GM12865 (cell line): ENCODE measurements around the gene CDKN2A.

ENCODE experiments used
- DNase-seq: peaks from one replicate; pipeline ENCODE4 v3.0.0; 2010; ENCODE audit warnings: low read depth
- H3K4me3 ChIP-seq: 2 replicates; pipeline ENCODE4 v1.5.1; 2011; ENCODE audit warnings: mild to moderate bottlenecking, low read depth, low read length, control low read depth
- TF ChIP-seq, protein P1 (sequence below): IDR thresholded peaks from 2 replicates; pipeline ENCODE4 v1.5.1; 2011; ENCODE audit warnings: low read length, control low read depth, low read depth, inconsistent platforms; ENCODE audit not compliant: insufficient read depth; ENCODE audit errors: missing control alignments

CDKN2A gene

GRCh38 chr9:21996858-21997257 lies 2.7 kb upstream of the CDKN2A start:
- no peak overlapping the region for H3K4me3 ChIP-seq
- TF ChIP-seq, protein P1, sequence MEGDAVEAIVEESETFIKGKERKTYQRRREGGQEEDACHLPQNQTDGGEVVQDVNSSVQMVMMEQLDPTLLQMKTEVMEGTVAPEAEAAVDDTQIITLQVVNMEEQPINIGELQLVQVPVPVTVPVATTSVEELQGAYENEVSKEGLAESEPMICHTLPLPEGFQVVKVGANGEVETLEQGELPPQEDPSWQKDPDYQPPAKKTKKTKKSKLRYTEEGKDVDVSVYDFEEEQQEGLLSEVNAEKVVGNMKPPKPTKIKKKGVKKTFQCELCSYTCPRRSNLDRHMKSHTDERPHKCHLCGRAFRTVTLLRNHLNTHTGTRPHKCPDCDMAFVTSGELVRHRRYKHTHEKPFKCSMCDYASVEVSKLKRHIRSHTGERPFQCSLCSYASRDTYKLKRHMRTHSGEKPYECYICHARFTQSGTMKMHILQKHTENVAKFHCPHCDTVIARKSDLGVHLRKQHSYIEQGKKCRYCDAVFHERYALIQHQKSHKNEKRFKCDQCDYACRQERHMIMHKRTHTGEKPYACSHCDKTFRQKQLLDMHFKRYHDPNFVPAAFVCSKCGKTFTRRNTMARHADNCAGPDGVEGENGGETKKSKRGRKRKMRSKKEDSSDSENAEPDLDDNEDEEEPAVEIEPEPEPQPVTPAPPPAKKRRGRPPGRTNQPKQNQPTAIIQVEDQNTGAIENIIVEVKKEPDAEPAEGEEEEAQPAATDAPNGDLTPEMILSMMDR = no peak
- no peak for DNase-seq

- TF ChIP-seq, protein P1 = no peak
- no peak for DNase-seq
- no peak overlapping the region for H3K4me3 ChIP-seq
These were observed 2.2 kb upstream of the CDKN2A start for GRCh38 chr9:21996438-21996837.

DNA sequence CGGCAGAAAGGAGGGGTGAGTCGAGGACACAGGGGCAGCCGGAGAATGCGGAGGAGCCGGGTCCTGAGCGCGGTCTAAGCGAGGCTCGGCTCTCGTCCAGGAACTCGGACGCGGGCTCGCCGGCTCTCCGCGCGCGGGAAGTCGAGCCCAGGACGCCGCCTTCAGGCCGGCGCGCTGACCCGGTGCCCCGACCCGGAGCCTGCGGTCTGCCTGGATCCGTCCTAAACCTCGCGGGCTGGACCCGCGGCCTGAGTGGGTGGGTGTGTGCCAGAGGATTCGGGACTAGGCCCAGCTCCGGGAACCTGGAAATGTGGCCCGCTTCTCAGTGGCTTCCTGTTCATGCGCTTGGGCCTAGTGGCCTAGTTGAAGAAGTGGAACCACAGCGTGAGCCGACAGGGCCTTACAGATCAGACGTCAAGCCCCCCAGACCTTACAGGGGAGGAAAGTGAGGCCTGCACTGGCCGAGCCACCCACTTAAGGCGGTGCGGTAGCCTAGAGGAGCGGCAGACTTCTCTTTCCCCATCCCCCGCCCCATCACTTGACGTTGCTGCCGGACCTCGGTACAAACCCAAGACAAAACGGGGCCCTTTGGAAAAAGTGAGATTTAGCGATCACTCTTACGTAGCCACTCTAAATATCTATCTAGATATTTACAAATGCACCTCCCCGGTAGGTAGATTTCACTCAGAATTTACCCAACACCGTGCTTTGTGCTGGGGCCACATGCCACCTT lies 1.6 kb upstream of the CDKN2A start:
- peak; percentile 51 for DNase-seq
- peak overlapping the region; percentile 76 for H3K4me3 ChIP-seq
- TF ChIP-seq, protein P1 = peak; percentile 23

DNA sequence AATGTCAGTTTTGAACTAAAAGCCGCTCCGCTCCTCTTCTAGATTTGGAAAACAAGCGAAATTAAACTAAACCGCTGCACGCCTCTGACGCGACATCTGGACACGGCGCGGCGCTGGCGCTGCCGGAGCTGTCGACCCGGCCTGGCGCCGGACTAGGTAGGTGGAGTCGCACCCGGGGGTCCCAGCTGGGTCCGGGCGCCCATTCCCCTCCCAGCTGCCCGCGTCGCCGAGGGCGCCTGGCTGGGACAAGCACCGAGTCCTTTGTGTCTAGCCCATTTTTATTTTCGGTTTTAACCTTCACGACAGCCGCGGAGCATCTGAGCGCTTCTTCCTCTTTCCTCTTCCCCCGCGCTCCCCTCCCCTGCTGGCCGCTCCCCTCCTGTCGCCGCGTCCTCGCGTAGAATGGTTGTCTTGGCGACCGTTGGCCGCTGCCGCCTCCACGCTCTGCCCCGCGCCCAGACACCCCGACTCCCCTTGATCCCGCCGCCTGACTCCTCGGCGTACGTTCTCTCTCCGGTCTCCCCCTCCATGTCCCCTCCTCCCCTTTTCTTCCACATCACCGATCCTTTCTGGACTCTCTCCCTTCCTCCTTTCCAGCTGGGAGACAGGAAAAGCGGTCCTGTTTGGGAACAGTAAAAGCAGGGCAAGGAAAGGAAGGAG lies 944 bp upstream of the CDKN2A start:
- DNase-seq = peak; percentile 95
- TF ChIP-seq, protein P1 = no peak
- H3K4me3 ChIP-seq = peak overlapping the region; percentile 76

DNA sequence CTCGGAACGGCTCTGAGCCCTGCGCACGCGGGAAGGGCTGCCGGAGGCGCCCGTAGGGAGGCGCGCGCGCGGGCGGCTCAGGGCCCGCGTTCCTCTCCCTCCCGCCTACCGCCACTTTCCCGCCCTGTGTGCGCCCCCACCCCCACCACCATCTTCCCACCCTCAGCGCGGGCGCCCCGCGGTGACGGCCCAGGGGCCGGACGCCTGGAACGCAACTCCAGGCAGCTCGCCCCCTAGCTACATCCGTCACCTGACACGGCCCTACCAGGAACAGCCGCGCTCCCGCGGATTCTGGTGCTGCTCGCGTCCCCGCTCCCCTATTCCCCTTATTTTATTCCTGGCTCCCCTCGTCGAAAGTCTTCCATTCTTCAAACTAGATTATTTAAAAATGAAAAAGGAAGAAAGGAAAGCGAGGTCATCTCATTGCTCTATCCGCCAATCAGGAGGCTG lies 389 bp upstream of the CDKN2A start, which contains the start of gene CDKN2B-AS1:
Gene CDKN2B-AS1, plus strand, starts transcription at position 236 of the 450 bp plus-strand sequence.
- peak within 1 kb of the TSS; percentile 76 for H3K4me3 ChIP-seq
- TF ChIP-seq, protein P1 = no peak
- peak; percentile 88 for DNase-seq

GRCh38 chr9:21993007-21993406 lies 1.2 kb downstream of the CDKN2A start:
- no peak for DNase-seq
- TF ChIP-seq, protein P1 = no peak
- peak overlapping the region; percentile 76 for H3K4me3 ChIP-seq
